AG04450 (cell line): Measurements from ENCODE around the gene RPUSD1. TPM values are rescaled to one million over a fixed set of nuclear protein-coding genes. Genes with fewer than 3 reads are reported as not detected.
"Not testable (repeated sequence)": the region's sequence is repeated elsewhere in the genome, so short reads cannot be mapped to it uniquely, and the experiment has no call there.

ENCODE experiments used
- CTCF ChIA-PET: fragments of 300-600, 350-600 bp; formaldehyde crosslinking; extraction: SDS; loops from one replicate; lab custom pipeline; 2022; ENCODE audit warnings: antibody characterized with exemption, inconsistent platforms; lab: Charles Lee
- POLR2A ChIA-PET: fragments of 350-600 bp; formaldehyde crosslinking; extraction: SDS; loops from one replicate; lab custom pipeline; 2021; ENCODE audit warnings: antibody characterized with exemption, inconsistent platforms; lab: Yijun Ruan, JAX
- DNase-seq: peaks from one replicate; pipeline ENCODE4 v3.0.0-alpha.2; 2011; ENCODE audit warnings: low read depth, low spot score
- H3K27ac ChIP-seq: one replicate; pipeline ENCODE4 v1.5.1; 2012; ENCODE audit warnings: low read depth, low read length, control low read depth
- H3K27me3 ChIP-seq: one replicate; pipeline ENCODE4 v1.6.0; 2012; ENCODE audit warnings: low read length; ENCODE audit not compliant: control insufficient read depth, insufficient read depth
- H3K4me3 ChIP-seq: 2 replicates; pipeline ENCODE4 v1.5.1; 2011; ENCODE audit warnings: mild to moderate bottlenecking, low read depth, low read length, control low read depth
- H3K9me3 ChIP-seq: 2 replicates; pipeline ENCODE4 v1.5.1; 2012; ENCODE audit warnings: low read length; ENCODE audit not compliant: control insufficient read depth, insufficient read depth
- polyA plus RNA-seq: library from polyadenylated mRNA; depleted of rRNA; stranded (reverse); fragments of >200 nt; gene quantifications from 2 replicates; pipeline ENCODE4 v1.2.3, GENCODE V29; 2011
- TF ChIP-seq, protein P1 (sequence below): IDR thresholded peaks from 2 replicates; pipeline ENCODE4 v1.5.1; 2011; ENCODE audit warnings: low read depth, low read length, control low read depth, inconsistent platforms

The RPUSD1 gene
- polyA plus RNA-seq, 1 experiment: 9.2 TPM

DNA sequence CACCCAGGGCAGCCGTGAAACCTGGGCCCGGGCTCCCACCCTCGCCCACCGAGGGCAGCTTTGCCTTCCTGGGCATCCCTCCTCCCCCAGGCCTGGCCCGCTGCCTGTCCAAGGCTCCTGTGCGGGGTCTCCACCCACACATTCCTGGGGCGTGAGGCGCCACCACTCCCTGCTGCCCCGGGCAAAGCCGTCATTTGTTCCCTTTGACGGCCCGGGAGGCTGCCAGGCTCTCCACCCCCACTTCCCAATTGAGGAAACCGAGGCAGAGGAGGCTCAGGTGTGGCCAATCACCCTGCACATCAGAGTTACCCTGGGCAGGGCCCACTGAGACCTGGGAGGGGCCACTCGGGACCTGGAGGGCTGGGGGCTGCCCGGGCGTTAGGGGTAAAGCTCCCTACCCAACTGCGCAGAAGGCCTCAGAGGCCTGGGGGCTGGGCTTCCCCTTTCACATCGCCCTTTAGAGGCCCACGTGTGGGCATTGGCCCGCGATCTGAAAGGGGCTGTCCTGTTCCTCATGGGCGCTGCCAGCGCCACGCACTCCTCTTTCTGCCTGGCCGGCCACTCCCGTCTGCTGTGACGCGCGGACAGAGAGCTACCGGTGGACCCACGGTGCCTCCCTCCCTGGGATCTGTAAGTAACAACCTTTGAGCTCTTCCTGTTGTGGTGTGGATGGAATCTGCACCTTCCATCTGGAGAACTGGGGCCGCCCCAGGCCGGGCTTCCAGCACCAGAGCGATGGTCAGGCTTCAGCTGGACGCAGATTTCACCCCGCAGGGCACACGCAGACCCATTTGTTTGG lies 27.4 kb downstream of the RPUSD1 start, which contains the start of gene MSLN:
MSLN (plus strand) TSS at position 190 of the 799 bp plus-strand sequence. CDS start 1,947 bp downstream, outside the sequence.
- Histone ChIP-seq H3K27ac (no peak within 1 kb of the TSS), H3K27me3 (peaks cover 7% of the 10 kb centered on the region), H3K4me3 (no peak within 1 kb of the TSS), H3K9me3 (no peaks in the 10 kb centered on the region; the same call in none of the 2 replicates)
- CTCF ChIA-PET: no interaction called here
- no peak for DNase-seq
- TF ChIP-seq, protein P1, sequence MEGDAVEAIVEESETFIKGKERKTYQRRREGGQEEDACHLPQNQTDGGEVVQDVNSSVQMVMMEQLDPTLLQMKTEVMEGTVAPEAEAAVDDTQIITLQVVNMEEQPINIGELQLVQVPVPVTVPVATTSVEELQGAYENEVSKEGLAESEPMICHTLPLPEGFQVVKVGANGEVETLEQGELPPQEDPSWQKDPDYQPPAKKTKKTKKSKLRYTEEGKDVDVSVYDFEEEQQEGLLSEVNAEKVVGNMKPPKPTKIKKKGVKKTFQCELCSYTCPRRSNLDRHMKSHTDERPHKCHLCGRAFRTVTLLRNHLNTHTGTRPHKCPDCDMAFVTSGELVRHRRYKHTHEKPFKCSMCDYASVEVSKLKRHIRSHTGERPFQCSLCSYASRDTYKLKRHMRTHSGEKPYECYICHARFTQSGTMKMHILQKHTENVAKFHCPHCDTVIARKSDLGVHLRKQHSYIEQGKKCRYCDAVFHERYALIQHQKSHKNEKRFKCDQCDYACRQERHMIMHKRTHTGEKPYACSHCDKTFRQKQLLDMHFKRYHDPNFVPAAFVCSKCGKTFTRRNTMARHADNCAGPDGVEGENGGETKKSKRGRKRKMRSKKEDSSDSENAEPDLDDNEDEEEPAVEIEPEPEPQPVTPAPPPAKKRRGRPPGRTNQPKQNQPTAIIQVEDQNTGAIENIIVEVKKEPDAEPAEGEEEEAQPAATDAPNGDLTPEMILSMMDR: no peak
- POLR2A ChIA-PET: interaction anchor here (0.6 kb wide), 1 partner anchor 12 kb away, joined by 6 read pairs; no protein-coding TSS in a partner anchor

DNA sequence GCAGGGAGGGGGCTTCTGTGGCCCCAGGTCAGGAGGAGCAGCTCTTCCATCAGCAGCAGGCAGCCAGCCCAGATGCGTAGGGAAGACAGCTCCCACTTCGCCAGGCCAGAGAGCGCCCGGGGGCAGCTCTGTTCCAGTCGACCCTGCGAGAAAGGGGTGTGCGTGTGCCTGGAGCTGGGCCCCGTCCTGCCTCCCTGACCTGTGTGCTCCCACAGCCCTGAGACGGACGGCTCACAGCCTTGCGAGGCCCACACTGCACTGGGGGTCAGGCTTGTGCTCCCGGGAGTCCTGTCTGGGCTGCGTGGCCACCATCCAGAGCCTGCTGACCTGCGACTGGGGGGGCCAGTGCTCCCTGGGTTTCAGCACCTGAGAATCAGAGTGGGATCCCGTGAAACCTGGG lies 28.1 kb downstream of the RPUSD1 start:
- DNase-seq: no peak
- TF ChIP-seq, protein P1: no peak
- POLR2A ChIA-PET: interaction anchor here (0.6 kb wide), 1 partner anchor 11 kb away, joined by 6 read pairs; no protein-coding TSS in a partner anchor
- H3K27ac ChIP-seq: no peak overlapping the region
- CTCF ChIA-PET: no interaction called here
- peaks cover 7% of the 10 kb centered on the region for H3K27me3 ChIP-seq
- no peaks in the 10 kb centered on the region; the same call in none of the 2 replicates for H3K9me3 ChIP-seq
- H3K4me3 ChIP-seq: no peak overlapping the region

DNA sequence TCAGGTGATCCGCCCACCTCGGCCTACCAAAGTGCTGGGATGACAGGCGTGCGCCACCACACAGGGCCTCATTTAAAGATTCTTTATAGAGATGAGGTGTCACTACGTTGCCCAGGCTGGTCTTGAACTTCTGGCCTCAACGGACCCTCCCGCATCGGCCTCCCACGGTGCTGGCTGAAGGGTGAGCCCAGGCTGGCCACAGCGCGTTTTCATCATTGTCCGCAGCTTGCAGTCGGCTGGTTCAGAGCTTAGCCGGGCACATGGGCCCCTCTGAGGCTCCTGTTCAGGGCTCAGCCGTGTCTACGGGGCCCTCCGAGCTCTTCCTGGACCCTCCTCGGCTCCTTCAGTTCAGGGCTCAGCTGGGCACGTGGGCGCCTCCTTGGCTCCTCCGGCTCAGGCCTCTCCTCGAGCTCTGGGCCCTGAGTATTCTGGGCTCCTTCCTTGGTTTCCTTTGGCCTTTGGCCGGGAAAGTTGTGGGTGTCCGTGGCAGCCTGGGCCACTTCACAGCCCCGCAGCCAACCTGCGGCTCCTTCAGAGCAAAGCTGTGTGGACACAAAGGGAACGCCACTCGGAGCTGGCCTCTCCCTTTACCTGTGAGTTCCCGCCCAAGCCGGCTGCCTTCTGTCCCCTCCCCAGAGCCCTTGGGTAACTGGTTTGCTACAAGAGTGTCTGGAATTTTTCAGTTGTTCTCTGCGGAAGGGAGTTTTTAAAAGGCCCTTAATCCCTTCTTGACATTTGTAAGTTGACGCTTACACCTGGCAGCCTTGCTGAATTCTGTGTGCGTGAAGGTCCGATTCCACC lies 28.9 kb downstream of the RPUSD1 start:
- H3K27me3 ChIP-seq: peaks cover 7% of the 10 kb centered on the region
- no peaks in the 10 kb centered on the region; the same call in none of the 2 replicates for H3K9me3 ChIP-seq
- no peak for DNase-seq
- no peak overlapping the region for H3K27ac ChIP-seq
- POLR2A ChIA-PET: no interaction called here
- CTCF ChIA-PET: no interaction called here
- TF ChIP-seq, protein P1: no peak
- no peak overlapping the region for H3K4me3 ChIP-seq

DNA sequence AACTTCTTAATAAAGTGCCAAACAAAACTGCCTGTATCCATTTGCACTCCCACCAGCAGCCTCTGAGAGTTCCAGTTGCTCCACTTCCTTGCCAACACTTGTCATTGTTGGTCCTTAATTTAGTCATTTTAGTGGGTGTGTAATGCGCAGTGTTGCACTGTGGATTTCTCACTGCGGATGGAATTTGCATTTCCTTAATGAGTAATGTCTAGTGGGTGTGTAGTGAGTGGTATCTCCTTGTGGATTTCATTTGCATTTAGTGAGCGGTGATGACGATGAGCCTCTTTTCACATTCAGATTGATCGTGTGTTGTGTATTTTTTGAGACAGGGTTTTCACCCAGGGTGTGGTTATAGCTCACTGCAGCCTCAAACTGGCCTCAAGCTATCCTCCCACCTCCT lies 31.8 kb downstream of the RPUSD1 start:
- POLR2A ChIA-PET: no interaction called here
- Histone ChIP-seq H3K27me3 (peaks cover 17% of the 10 kb centered on the region), H3K27ac (no peak overlapping the region), H3K4me3 (no peak overlapping the region), H3K9me3 (no peaks in the 10 kb centered on the region; the same call in none of the 2 replicates)
- CTCF ChIA-PET: no interaction called here
- no peak for DNase-seq
- TF ChIP-seq, protein P1: no peak

DNA sequence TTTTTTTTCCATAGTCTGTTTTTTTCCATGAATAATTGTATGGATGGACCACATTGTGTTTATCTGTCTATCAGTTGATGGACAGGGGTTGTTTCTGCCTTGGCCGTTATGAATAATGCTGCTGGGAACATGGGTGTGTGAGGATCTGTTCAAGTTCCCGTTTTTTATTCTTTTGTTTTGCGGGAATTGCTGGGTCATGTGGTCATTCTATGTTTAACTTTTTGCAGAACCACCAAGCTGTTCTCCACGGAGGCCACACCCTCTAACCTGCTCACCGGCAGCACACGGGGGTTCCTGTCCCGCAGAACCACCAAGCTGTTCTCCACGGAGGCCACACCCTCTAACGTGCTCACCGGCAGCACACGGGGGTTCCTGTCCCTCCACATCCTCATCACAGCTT lies 33.5 kb downstream of the RPUSD1 start:
- POLR2A ChIA-PET: no interaction called here
- H3K27me3 ChIP-seq: peaks cover 14% of the 10 kb centered on the region

DNA sequence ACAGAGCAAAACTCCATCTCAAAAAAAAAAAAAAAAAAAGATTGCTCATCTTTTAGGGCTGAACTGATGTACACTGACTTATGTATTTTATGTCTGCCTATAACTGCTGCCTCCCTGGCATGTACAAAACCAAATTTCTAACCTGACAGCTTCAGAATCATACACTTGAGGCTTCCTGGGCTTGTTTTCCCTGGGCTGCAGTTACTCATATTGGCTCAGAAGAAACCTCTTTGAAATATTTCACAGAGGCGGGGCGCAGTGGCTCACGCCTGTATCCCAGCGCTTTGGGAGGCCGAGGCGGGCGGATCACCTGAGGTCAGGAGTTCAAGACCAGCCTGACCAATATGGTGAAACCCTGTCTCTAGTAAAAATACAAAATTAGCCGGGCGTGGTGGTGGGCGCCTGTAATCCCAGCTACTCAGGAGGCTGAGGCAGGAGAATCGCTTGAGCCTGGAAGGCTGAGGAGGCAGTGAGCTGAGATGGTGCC lies 34.0 kb downstream of the RPUSD1 start:
- H3K9me3 ChIP-seq, DNase-seq, H3K4me3 ChIP-seq, CTCF ChIA-PET, H3K27ac ChIP-seq, POLR2A ChIA-PET: not testable (repeated sequence)
- peaks cover 12% of the 10 kb centered on the region for H3K27me3 ChIP-seq

More for the DNA sequence above, 33.5 kb downstream of the RPUSD1 start:
- H3K9me3 ChIP-seq: no peaks in the 10 kb centered on the region; the same call in none of the 2 replicates
- TF ChIP-seq, protein P1: no peak
- H3K27ac ChIP-seq: no peak overlapping the region
- CTCF ChIA-PET: no interaction called here
- H3K4me3 ChIP-seq: no peak overlapping the region
- DNase-seq: no peak
